Ecto neural progenitor cell (in vitro differentiated cells): ENCODE measurements around the gene GALNT9.

Experiments
- DNase-seq: peaks from one replicate; pipeline ENCODE4 v3.0.0-alpha.2; 2018; ENCODE audit warnings: low spot score

The GALNT9 gene

GRCh38 chr12:132292328-132293319, 36.8 kb downstream of the GALNT9 start:
- no peak for DNase-seq

DNA sequence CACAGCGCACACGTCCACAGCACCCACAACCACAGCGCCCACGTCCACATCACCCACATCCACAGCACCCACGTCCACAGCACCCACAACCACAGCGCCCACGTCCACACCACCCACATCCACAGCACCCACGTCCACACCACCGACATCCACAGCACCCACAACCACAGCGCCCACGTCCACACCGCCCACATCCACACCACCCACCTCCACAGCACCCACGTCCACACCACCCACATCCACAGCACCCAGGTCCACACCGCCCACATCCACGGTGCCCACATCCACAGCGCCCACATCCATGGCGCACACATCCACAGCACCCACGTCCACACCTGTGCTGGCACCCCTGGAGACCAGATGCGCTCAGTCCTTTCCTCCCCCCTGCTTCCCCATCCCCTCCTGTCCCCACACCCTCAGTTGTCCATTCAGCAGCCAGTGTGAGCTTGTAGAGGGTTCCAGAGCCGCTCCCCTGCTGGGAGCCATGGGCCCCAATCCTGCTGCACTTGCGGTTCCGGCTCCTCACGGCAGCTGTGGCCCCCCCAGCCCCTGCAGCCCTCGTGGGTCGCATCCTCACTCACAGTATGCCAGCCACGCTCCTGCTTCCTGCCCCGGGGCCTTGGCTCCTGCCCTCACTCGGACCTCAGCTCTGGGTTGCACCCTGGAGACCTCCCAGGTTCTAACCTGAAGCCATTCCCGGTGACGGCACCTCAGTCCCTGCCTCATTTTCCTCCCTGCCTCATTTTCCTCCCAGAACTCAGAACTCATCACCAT, 37.8 kb downstream of the GALNT9 start:
- DNase-seq = no peak

- no peak for DNase-seq
These were observed 39.2 kb downstream of the GALNT9 start for GRCh38 chr12:132290203-132290540.

GRCh38 chr12:132289356-132290202, 39.8 kb downstream of the GALNT9 start:
- DNase-seq = peak; percentile 76

DNA sequence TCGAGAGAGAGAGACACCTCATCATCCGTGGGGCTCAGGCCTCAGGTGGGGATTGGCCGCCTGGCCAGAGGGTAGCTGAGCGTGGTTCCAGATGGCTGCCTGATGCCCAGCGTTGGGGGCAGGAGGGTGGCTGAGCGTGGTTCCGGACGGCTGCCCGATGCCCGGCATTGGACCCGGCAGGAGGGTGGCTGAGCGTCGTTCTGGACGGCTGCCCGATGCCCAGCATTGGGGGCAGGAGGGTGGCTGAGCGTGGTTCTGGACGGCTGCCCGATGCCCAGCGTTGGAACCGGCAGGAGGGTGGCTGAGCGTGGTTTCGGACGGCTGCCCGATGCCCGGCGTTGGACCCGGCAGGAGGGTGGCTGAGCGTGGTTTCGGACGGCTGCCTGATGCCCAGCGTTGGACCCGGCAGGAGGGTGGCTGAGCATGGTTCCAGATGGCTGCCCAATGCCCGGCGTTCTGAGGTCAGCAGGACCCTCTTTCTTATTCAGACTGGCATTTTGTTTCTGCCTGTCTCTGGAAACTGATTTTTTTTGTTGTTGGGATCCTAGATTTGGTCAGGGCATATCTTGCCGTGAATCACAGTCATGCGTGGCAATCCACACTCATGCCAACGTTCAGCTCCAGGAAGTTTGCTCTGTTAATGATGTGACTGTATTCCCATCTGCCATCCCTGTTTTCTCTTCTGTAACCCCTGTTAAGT, 40.7 kb downstream of the GALNT9 start:
- DNase-seq = no peak

DNA sequence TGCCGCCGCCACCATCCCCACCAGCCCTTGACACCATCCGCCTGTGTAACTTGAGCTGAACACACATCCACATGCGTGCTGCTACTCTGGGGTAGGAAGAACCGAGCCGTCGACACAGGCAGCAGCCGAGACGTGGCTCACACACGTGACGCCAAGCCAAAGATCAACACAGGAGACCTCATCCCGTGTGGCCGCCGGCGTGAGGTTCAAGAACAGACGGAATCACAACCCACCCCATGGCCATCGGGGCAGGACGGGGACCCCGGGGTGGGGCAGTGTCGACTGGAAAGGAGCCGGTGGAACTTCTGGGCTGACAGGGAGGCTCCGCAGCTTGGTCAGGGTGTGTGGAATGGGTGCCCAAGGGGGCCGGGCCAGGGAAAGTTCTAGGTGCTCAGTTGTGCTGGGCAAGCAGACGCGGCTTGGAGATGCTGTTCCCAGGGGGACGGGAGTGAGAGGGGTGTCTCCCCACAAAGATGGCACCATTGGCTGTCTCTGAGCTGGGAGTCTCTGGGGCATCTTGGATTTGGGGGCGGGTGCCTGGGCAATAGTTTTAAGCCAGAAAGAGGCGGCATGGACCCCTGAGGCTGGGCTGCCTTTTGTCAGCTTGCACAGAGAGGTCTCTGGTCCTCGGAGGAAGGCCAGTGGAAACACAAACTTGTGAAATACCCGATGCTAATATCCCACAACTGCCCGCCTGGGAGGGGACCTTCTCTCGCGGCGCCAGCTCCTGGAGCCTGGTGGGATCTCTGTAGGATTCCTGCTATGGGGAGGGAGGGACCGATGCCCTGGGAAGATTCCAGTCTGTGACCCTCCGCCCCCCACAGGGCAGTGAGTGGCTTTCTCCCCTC, 41.8 kb downstream of the GALNT9 start:
- DNase-seq = no peak

DNA sequence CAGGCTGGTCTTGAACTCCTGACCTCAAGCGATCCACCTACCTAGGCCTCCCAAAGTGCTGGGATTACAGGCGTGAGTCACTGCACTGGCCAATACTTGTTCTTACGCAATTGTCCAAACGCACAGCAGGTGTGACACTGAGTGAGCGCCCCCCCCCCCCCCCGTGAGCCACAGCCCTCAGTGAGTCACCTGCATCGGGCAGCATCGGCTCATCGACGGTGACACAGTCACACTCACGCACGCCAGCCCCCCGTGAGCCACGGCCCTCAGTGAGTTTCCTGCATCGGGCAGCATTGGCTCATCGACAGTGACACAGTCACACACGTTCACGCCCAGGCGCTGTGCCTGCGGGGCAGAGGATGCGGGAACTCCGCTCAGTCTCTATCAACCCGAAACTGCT, 42.5 kb downstream of the GALNT9 start:
- no peak for DNase-seq

- DNase-seq = no peak
These were observed 43.3 kb downstream of the GALNT9 start for GRCh38 chr12:132285991-132286681.

GRCh38 chr12:132284827-132285741, 44.3 kb downstream of the GALNT9 start:
- DNase-seq = no peak

DNA sequence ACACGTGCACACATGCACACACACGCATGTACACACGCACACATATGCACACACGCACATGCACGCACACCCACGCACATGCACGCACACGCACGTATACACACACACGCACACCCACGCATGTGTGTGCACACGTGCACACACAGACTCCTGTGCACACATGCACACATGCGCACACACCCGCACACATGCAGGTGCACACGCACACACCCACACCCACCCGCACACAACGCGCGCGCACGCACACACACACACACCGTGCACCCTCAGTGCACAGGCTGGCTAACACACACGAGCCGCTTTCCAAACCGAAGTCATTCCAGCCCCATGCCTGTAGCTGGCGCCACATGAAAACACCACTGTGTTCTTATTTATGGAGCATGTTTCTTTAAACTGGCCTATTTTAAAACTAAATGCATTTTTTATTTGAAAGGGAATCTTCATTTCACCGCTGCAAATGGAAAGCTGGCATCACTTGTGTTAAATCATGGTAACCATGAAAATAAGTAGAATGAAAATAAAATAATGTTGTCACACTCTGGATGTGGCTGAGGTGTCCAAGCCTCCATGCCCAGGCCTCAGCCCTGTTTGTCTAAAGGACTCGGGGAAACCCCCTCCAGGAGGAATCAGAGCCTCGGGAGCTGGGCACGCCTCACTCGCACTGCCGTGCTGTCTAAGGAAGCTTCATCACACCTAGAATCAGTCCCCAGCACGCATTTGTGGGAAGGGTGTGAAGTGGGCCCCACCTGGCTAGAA, 45.1 kb downstream of the GALNT9 start:
- no peak for DNase-seq

GRCh38 chr12:132282950-132283771, 46.2 kb downstream of the GALNT9 start:
- no peak for DNase-seq

DNA sequence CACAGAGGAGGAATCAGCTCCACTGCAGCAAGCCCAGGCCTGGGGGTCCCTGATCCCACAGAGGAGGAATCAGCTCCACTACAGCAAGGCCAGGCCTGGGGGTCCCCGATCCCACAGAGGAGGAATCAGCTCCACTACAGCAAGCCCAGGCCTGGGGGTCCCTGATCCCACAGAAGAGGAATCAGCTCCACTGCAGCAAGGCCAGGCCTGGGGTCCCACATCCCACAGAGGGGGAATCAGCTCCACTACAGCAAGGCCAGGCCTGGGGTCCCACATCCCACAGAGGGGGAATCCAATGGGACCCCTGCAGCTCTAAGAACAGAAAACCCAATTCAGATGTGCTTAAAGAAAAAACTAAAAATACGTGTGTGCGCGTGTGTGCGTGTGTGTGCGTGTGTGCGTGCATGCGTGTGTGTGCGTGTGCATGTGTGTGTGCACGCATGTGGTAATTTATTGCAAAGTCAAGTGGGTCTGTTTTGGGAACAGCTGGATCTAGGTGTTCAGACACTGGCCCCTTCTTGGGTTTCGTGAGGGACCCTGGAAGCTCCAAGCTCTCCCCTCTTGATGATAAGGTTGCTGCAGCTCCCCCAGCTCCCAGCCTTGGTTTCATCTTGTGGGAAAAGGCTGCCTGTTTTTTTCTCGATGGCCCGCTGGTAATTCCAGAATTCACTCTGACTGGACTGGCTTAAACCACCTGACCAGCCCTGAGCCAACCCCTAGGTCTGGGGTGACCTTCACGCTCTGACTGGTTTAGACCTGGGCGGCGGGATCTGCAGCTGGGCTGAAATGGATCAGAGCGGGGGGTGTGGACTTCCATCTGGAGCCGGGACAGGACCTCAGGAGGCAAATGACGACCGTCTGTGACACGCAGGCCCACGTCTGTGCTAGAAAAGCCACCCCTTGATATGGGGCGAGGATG, 47.1 kb downstream of the GALNT9 start:
- no peak for DNase-seq

- no peak for DNase-seq
These were observed 48.4 kb downstream of the GALNT9 start for GRCh38 chr12:132281038-132281437.

DNA sequence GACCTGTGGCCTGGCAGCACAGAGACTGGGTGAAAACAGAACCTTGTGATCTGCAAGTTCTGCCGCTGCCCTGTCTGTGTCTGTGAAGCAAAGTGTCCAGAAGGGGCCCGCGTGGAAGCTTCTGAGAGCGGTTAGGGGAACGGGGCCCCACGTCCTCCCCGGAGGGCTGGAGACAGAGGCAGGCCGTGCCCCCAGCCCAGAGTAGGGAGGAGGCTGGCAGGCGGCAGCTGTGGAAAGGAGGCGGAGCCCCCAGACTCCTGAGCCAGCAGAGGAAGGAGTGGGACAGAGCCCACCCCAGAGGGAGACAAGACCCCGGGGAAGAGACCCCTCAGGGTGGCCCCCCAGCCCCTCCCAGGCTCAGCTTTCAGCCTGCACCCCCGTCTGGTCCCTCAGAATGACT, 49.0 kb downstream of the GALNT9 start:
- DNase-seq = no peak

- no peak for DNase-seq
These were observed 49.5 kb downstream of the GALNT9 start for GRCh38 chr12:132279930-132280329.
